Gastroesophageal sphincter (tissue), 3 donors: ENCODE results near the gene PANK1.

Source experiments
- CTCF ChIP-seq, 4 experiments: fragments of 200-600 bp in 2 of 4; fragments of 450-650 bp in 2 of 4; sonication (generic) in 1 of 4; IDR thresholded peaks; one replicate each; pipeline ENCODE4 v1.5.1; 2017 to 2019; ENCODE audit warnings: antibody characterized with exemption in 4 of 4, mild to moderate bottlenecking in 2 of 4, moderate library complexity in 2 of 4
- EP300 ChIP-seq: sonication (generic); formaldehyde crosslinking; IDR thresholded peaks from one replicate; pipeline ENCODE4 v1.6.1; 2017; ENCODE audit warnings: antibody characterized with exemption, mild to moderate bottlenecking
- POLR2A ChIP-seq, 2 donors: fragments of 450-650 bp; IDR thresholded peaks; one replicate each; pipeline ENCODE4 v1.6.1; 2017; ENCODE audit warnings: antibody characterized with exemption in 2 of 2, mild to moderate bottlenecking in 2 of 2, moderate library complexity in 1 of 2
- POLR2AphosphoS5 ChIP-seq: sonication (generic); formaldehyde crosslinking; IDR thresholded peaks from one replicate; pipeline ENCODE4 v1.6.1; 2017; ENCODE audit warnings: antibody characterized with exemption

GRCh38 chr10:89639326-89639725 is 5.7 kb downstream of the PANK1 start:
- TF ChIP-seq POLR2AphosphoS5, result no peak
- no peak for TF ChIP-seq CTCF (IDR thresholded peaks at IDR 0.05)
- TF ChIP-seq POLR2A (IDR thresholded peaks at IDR 0.05), result no peak
- TF ChIP-seq EP300, result no peak
